Measurements from ENCODE around the gene CCDC12. TPM values are rescaled to one million over a fixed set of nuclear protein-coding genes. Genes with fewer than 3 reads are reported as not detected.
"Not testable (repeated sequence)": the region's sequence is repeated elsewhere in the genome, so short reads cannot be mapped to it uniquely, and the experiment has no call there.

Gene CCDC12
- total RNA-seq, 1 donor from 2014 or later, result 22.3 TPM

DNA sequence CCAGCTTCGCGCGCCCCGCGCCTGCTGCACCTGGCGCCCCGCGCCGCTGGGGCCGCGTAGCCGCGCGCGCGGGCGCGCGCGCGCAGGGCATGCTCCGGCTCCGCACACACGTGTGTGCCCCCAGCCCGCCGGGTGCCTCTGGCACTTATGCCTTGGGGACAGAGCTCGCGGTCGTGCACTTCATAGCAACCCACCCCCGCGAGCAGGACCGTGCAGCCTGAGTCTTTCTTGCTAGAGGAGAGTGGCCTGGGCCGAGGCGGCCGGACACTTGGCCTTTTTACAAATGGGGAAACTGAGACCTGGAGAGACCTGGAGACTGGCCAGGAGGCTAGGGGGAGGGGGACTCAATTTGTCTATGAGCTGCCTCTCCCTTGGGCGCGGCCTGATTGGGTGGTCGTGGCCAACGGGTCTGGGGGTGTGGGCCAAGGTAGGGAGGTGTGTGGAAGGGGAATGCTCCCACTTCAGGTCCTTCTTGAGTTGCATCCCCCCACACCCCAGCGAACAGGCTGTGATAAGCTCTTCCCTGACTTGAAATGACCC lies 3.5 kb upstream of the CCDC12 start:
- no peak for DNase-seq (ENCODE audit: low read depth)

DNA sequence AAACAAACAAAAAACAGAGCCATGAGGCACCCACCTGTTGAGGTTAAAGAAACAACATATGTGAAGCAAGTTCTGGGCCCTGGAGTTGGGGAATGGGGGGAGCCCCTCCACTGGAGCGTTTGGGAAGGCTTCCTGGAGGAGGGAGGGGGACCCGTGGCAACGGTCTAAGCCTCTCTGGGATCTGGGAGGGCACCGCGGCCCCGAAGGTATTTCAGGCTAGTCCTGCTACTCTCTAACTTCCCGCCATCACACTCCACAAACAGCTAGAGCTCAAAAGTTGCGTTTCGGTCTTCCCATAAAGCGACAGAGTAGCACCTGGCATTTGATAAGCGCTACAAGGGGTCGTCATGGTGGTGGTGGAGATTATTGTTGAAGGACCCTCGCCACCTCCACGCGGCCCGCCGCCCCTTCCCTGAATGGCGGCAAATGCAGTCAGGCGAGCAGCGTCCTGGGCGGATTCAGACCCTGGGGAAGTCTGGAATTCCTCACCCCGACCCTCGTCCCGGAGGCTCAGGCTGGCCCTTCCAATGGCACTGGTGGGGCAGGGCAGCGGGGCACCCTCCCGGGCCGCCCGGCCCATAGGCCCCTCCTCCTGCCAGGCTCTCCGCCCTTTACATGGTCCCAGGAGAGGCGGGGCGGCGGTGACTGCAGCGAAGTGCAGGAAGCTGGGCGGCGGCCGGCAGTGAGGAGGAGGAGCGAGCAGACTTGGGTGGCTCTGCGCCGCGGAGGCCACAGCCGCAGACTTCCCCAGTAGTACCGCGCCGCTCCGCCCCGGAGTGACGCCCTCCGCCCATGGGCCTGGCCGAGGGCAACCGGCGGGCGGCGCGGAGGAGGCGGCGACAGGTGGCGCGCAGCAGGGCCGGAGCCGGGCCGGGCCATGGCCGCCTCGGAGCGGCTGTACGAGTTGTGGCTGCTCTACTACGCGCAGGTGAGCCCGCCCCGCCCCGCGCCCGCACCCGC lies 2.7 kb upstream of the CCDC12 start, which contains the start of gene NBEAL2:
TSS of gene NBEAL2 (plus strand) at position 682 of the 960 bp plus-strand sequence. CDS start at position 878, 196 bp downstream.
- DNase-seq (ENCODE audit: low read depth), result peak; percentile 73

DNA sequence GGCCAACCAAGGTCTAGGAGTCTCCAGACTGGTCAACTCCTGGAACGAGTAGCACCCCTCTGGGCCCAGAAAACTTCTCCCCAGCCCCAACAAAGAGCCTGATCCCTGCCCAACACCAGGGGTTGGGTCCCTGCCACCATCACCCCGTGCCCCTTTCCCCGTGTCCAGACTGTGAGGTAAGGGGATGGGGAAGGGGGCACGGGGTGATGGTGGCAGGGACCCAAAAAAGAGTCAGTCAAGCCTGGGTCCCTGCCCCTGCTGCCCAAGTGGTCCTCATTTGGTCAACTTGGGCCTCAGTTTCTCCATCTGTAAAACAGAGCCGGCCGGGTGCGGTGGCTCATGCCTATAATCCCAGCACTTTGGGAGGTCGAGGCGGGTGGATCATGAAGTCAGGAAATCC lies 1.8 kb upstream of the CCDC12 start:
- DNase-seq (ENCODE audit: low read depth), result no peak

DNA sequence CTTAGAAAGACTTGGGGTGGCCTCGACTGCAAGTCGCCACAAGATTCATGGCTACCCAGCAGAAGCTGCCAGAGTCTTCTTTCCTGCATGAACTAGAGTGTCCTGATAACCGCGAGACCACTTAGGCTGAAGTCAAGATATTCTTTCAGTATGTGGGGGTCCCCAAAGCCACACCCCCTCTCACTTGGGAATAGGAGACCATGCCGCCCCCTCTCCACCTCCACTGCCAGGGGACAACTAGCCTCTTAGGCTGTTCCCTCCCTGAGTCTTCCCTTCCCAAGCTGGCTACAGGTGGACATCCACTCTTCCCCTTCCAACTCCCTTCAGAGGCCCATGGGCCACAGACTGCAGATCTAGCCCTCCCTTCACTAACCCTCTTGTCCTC lies 1.3 kb upstream of the CCDC12 start:
- DNase-seq (ENCODE audit: low read depth), result no peak

DNA sequence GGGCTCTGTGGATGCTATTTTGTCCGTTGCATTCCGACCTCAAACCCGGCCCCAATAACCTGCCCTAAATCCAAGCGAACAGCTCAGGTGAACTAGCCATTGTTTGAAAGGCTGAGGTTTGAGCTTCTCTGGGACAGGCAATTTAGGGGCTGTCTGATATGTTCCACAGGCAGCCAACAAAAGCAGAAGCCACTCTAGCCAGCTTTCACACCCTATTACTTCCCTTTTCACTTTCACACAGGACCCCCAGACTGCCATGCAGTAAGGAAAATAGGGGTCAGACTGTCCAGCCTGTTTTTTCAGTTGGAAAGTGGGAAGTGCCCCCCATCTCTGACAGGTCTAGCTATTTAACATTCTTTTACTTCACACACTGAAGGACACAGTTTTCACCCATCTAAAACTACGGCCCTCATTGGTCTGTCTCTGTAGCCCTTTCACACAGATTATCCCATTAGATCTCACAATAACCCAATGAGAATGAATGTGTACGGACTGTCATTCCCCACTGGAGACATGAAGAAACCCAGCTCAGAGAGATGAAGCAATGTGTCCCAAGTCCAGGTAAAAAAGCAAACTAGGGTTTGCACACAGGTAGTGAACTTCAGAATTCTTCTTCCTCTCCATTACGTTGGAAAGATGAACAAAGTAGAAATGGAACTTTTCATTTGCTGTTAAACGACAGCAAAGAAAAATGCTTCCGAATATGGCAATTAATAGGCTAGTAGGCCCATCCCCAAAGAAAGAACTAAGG lies 1.9 kb downstream of the CCDC12 start:
- no peak for DNase-seq (ENCODE audit: low read depth)

DNA sequence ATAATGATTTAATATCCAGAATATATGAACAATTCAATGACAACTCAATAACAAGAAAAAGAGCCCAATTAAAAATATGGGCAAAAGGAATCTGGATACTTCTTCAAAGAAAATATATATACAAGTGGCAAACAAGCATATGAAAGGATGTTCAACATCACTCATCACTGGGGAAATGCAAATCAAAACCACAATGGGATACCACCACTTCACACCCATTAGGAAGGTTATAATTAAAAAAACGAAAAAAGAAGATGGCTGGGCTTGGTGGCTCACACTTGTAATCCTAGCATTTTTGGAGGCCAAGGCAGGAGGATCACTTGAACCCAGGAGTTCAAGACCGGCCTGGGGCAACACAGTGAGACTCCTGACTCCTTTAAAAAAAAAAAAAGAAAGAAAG lies 4.1 kb downstream of the CCDC12 start:
- no peak for DNase-seq (ENCODE audit: low read depth)

DNA sequence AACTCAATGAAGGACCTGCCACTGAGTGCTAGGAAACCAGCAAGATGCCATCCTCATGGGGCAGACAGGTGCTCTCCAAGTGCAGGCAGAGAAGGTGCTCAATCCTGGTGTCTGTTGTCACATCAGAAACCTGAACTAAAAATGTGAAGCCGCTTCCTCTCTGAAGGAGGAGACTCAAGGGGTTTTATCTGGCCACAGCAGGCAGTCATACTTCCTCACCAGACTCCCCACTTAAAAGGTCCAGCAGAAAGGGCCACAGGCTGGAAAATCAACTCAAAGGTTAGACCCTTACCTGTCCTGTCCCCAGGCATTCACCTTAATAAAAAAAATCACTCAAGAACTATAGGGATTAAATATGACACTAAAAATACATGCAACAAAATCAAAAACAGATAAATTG lies 4.8 kb downstream of the CCDC12 start:
- DNase-seq (ENCODE audit: low read depth), result no peak

DNA sequence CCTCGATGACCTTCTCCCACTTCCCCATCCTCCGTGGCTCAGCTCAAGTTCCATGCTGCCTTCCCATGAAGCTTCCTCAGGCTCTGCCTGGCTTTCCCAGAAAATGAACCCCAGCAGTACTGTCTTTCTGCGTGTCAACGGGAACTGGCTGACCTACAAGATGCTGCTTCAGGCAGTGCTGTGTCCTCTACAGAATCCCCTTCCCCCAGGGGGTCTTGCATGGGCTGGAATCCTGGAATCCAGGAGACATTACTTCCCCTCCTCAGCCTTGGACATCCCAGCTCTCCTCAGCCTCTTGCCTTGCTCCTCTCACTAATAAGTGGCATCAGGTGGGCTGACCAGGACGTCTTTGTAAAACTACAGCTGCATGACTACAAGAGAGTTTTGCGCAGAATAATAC lies 5.4 kb downstream of the CCDC12 start:
- DNase-seq (ENCODE audit: low read depth), result no peak

DNA sequence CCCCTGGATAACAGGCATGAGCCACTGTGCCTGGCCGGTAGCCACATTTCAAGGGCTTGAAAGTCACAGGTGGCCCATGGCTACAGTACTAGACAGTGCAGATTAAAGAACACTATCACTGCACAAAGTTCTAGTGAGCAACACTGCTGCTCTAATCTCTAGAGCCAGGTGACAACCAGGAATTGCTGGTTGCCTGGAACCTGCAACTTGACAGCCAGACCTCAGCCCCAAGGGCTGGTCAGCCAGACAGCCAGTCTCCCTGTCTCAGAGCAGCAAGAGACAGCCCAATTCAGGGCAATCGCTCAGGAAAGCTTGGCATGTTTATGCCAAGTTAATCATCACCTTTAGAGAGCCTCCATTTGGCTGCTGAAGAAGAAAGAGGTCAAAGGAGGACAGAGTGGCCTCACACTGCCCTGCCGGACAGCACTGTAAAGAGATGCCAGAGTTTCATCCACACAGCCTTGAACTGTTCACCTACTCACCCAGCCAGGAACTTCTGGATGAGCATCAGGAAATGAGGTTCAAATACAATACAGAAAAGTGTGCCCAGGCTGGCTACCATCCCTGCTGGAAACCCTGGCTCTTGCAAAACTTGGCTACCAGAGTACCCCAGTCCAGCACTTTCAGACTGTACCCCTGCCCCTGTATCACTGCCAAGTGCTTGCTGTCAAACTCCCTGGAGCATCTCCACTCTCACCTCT lies 6.0 kb downstream of the CCDC12 start:
- DNase-seq (ENCODE audit: low read depth), result peak; percentile 92

DNA sequence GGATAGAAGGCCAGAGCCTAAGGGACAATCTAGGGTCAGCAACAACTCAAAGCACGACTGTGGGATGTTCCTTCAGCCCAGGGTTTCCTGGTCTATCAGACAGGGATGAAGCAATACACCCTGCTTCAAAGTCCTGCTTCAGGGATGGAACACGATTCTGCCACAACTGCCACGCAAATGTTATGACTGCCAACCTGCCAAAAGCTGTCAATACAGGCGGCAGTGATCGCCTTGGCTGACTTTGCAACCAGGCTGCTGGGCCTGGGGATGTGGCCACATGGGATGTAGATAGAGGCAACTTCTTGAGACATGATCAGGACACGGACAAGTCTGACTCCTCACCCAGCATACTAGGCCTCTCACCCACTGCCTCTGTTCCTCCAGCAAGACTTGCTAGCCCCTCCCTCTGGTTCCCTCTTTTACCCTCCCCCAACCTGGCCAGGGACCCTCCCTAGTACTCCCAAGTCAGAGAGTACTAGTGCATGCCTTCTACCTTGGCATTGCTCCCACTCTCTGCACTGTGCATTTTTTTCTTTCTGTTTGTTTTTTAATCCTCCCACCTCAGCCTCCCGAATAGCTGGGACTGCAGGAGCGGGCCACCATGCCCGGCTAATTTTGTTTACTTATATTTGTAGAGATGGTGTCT lies 7.6 kb downstream of the CCDC12 start:
- DNase-seq (ENCODE audit: low read depth), result no peak

DNA sequence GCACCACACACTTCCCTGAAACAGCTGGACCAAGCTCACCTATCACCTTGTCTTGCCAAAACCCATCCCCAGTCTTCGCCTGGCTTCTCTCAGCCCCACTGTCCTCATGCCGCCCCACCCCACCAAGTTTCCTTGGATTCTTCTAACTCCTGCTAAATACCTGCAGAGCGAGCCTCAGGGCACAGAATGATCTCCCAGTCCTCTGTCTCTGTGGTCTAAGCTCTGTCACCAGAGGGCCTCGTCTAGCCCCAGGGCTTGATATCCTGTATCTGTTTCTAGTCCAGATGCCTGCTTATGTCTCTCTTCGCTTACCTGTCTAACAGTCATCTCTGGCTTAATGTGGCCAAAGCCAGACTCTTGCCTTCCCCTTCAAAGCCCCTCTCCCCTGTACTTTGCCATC lies 9.7 kb downstream of the CCDC12 start:
- DNase-seq (ENCODE audit: low read depth), result no peak

DNA sequence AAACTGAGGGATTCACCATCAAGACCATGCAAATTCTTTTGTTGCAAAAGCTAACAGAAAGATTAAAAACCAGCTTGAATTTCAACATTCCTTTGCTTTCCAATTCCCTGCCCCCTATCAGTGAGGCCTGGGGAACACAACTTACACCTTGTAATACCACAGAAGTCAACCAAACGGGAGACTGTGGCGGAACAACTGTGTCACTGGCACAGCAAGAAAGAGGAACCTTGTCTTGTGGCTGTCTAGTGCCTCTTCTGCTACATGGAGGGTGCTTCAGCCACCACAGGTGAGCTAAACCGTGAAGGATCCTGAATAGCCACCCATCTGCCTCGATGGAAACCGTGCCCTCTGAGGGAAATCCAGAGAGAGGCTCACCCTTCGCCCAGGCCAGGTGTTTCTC lies 11.4 kb downstream of the CCDC12 start:
- no peak for DNase-seq (ENCODE audit: low read depth)

DNA sequence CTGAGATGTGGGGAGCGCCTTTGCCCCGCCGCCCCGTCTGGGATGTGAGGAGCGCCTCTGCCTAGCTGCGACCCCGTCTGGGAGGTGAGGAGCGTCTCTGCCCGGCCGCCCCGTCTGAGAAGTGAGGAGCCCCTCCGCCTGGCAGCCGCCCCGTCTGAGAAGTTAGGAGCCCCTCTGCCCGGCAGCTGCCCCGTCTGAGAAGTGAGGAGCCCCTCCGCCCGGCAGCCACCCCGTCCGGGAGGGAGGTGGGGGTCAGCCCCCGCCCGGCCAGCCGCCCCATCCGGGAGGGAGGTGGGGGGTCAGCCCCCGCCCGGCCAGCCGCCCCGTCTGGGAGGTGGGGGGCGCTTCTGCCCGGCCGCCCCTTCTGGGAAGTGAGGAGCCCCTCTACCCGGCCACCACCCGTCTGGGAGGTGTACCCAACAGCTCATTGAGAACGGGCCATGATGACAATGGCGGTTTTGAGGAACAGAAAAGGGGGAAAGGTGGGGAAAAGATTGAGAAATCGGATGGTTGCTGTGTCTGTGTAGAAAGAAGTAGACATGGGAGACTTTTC lies 12.4 kb downstream of the CCDC12 start:
- DNase-seq (ENCODE audit: low read depth), result not testable (repeated sequence)

DNA sequence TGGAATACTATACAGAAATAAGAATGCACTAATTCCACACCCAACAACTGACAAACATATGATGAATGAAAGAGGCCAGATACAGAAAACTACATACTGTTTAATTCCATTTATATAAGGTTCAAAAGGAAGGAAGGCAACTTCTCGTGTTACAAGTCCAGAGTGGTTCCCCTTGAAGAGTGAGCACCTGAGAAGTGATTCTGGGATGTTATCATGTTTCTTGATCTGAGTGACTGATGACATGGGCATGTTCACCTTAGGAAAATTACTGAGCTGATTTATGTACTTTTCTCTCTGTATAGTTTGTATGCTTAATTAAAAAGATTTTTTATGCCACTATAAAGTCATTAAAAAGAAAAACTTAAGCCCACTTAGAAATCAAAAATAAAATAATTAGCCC lies 13.6 kb downstream of the CCDC12 start:
- DNase-seq (ENCODE audit: low read depth), result no peak

DNA sequence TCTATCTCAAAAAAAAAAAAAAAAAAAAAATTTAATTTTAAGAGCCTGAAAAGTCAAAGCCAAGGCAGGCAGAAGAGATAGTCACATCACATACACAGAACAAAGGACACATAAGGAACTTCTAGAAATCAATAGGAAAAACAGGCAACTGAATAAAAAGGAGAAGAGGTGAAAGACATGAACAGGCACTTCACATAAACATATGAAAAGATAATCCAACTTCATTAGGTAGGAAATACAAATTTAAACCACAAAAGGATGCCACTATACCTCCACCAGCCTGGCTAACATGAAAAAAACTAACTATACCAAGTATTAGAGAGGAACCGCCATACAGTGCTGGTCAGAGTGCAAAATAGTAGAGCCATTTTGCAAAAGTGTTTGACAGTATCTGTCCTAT lies 14.1 kb downstream of the CCDC12 start:
- DNase-seq (ENCODE audit: low read depth), result no peak

DNA sequence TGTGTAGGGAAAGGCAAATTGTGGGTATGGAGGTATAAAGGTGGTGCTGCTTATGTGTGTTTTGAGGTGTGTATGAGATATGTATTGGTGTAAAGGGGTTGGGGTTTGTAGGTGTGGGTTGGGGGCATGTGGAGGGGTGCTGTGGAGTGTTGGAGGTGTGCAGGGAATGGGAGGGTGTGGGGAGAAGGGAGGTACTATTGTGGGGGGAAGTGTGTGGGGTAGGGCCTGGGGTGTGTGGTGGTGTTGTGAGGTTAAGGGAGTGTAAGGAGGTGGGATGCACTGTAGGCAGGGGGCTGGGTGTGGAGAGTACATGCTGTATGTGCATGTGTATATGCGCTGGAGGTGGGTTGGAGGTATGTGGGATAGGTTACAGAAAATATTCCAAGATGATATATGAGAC lies 15.7 kb downstream of the CCDC12 start:
- DNase-seq (ENCODE audit: low read depth), result no peak

DNA sequence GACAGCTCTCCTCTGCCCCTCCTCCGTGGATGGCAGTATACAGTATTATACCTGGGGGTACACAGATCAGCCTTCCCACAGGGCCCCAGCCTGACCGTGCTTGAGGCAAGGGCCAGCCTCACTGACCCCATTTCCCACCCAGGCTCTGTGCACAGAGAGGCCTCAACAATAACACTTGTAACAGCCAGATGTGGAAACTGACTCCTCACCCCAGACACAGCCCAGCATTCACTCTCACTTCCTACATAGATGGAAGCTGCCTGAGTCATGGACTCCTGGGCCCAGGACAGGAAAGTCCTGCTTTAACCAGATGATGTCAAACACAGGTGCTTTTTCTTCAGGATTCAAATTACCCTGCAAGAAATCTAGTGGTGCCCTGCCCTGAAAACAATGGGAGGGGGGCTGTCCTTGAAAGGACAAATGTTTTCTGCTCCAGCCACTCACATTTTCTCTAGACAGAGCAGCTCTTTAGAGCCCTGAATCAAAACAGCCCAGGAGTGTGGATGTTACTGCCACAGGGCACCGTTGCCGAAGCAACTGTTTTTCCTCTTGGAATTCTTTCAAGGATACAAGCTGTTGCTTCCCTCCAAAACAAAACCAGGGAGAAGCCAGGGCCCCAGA lies 16.4 kb downstream of the CCDC12 start:
- peak; percentile 81 for DNase-seq (ENCODE audit: low read depth)

DNA sequence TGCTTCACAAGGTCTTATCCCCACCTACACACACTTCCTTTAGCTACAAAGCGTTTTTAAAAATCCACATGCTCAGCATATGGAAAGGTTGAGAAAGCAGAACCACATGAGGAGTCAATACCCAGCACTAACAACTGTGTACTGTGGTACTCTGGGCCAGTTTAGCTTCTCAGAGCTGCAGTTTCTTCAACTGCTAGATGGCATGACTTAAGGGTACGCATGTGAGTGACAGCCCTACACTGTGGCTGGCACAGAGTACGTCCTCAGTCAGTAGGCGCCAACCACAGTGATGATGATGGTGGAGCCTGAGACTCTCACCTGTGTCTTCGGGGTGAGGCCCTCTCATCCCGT lies 17.4 kb downstream of the CCDC12 start:
- no peak for DNase-seq (ENCODE audit: low read depth)

DNA sequence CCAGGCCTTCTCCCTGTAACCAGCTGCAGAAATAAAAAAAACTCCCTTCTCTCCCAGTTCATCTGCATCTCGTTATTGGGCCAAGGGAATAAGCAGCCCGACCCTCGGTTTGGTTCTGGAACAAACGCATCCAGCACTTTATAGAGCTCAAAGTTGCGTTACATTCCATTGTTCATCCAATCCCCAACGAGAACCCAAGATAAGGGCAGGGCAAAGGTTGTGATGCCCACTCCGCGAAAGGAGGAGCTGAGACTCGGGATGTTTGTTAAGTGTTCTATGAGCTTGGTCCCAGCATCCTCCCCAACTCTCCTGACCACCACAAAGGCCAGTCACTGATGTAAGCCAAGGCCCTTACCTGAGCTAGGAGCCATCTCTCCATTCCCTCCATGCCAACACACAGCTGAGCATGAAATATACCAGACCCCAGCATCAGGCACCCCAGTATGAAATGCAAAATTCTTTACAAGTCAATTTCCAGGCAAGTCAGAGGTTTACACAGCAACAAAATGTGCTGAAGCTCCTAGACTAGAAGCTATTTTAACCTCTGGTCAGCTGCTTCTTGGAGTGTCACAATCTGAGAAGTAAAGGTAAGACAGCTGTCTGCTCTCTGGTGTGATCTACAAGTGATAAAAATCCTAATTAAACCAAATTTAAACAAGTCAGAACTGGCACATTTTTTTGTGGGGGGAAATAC lies 17.9 kb downstream of the CCDC12 start:
- no peak for DNase-seq (ENCODE audit: low read depth)

Measured in renal cortical epithelial cell (primary cell).